Measurements from ENCODE around the gene LMOD3. TPM values are rescaled to one million over a fixed set of nuclear protein-coding genes. Genes with fewer than 3 reads are reported as not detected.
A peak's percentile ranks its signal among the peaks of the same experiment; 100 is the strongest.

Gene LMOD3
- total RNA-seq, 4 donors from 2014 or later = 31.0 to 194 (median 113) TPM

DNA sequence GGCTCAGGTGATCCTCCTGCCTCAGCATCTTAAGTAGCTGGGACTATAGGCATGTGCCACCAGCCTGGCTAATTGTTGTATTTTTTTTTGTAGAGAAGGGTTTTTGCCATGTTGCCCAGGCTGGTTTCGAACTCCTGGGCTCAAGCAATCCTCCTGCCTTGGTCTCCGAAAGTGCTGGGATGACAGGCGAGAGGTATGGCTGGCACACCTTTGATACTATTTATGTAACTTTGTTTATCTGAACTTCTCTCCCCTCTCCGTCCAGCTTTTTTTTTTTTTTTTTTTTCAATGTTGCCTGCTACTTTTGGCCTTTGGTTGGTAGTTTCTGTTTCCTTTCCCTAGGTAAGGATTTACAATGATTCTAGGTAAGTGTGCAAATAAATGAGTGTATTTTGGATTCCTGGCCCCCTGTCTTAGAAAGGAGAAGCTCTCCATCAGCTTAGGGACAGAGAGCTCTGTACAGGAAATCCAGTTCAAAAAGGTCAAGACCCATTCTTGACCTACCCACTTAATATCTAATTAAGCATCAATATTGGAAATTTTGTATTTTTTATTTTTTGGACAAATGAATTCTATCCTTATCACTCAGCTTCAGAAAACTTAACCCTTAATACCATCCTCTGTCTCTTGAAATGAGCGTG lies 30.9 kb downstream of the LMOD3 start:
- no peaks in the 10 kb centered on the region for H3K9me3 ChIP-seq
- ATAC-seq = no peak
- H3K27me3 ChIP-seq = no peaks in the 10 kb centered on the region
- H3K36me3 ChIP-seq = no peaks in the 10 kb centered on the region
- in situ Hi-C loops (cut with MboI; ENCODE audit: low sequenced_read_pairs in 4 of 4) (no loop called here), intact Hi-C loops (cut with DNase I; ENCODE audit: low total_unique reads) (no loop called here)
- TF ChIP-seq POLR2A (IDR thresholded peaks at IDR 0.05) (no peak), CTCF (IDR thresholded peaks at IDR 0.05 in 4 of 5, conservative IDR thresholded peaks at IDR 0.05 in 1 of 5) (no peak)
- peak overlapping the region; percentile 95 to 99 (median 97) for H3K27ac ChIP-seq
- peaks cover 95 to 99% of the 10 kb centered on the region in 2 donors for H3K4me1 ChIP-seq
- H3K4me3 ChIP-seq = no peak overlapping the region
- no peak for DNase-seq

- TF ChIP-seq CTCF (IDR thresholded peaks at IDR 0.05 in 4 of 5, conservative IDR thresholded peaks at IDR 0.05 in 1 of 5) = no peak
- no peak for TF ChIP-seq POLR2A (IDR thresholded peaks at IDR 0.05)
- Histone ChIP-seq H3K9me3 (no peaks in the 10 kb centered on the region), H3K4me1 (peaks cover 84 to 87% of the 10 kb centered on the region in 2 donors), H3K27ac (peak overlapping the region; percentile 95 to 99 (median 97)), H3K4me3 (no peak overlapping the region), H3K36me3 (no peaks in the 10 kb centered on the region), H3K27me3 (no peaks in the 10 kb centered on the region)
- intact Hi-C loops (cut with DNase I; ENCODE audit: low total_unique reads) = no loop called here
- DNase-seq (no peak), ATAC-seq (no peak)
- in situ Hi-C loops (cut with MboI; ENCODE audit: low sequenced_read_pairs in 4 of 4) = no loop called here
These were observed 32.4 kb downstream of the LMOD3 start for GRCh38 chr3:69090021-69090420.

DNA sequence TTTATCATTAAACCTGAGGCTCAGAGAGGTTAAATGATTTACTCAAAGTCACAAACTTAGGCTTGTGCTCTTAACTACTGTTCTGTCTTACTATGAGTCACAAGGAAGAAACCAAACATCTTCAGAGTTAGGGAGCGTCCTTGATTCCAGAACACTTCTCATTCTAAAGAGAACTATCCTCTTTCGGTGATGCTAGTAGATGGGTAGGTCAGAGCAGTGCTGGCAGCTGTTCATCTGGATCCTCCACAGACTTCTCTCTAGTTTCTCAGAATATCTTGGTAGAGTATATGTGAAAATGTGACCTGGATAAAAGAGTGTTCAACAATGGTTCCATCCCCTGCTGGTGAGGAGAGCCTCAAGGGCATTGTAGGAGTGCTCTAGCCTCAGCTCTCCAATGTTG lies 34.3 kb downstream of the LMOD3 start:
- no peaks in the 10 kb centered on the region for H3K27me3 ChIP-seq
- DNase-seq (no peak), ATAC-seq (no peak)
- no peaks in the 10 kb centered on the region for H3K9me3 ChIP-seq
- peaks cover 79 to 81% of the 10 kb centered on the region in 2 donors for H3K4me1 ChIP-seq
- no peaks in the 10 kb centered on the region for H3K36me3 ChIP-seq
- in situ Hi-C loops (cut with MboI; ENCODE audit: low sequenced_read_pairs in 4 of 4) (no loop called here), intact Hi-C loops (cut with DNase I; ENCODE audit: low total_unique reads) (no loop called here)
- TF ChIP-seq POLR2A (IDR thresholded peaks at IDR 0.05) = no peak
- peak overlapping the region; percentile 95 to 99 (median 97) for H3K27ac ChIP-seq
- peak overlapping the region in 2 of 4 donors; percentile 86 to 97 for H3K4me3 ChIP-seq

GRCh38 chr3:69087030-69087791 lies 35.2 kb downstream of the LMOD3 start:
- intact Hi-C loops (cut with DNase I; ENCODE audit: low total_unique reads) (loop anchor here (2.0 kb wide), 1 partner anchor 32 kb away; no protein-coding TSS in a partner anchor), in situ Hi-C loops (cut with MboI; ENCODE audit: low sequenced_read_pairs in 4 of 4) (no loop called here)
- no peak for ATAC-seq
- Histone ChIP-seq H3K27ac (peak overlapping the region; percentile 95 to 99 (median 97)), H3K36me3 (no peaks in the 10 kb centered on the region), H3K4me1 (peaks cover 79 to 82% of the 10 kb centered on the region in 2 donors), H3K4me3 (peak overlapping the region; percentile 85 to 97 (median 88)), H3K27me3 (no peaks in the 10 kb centered on the region), H3K9me3 (no peaks in the 10 kb centered on the region)
- TF ChIP-seq CTCF (IDR thresholded peaks at IDR 0.05 in 4 of 5, conservative IDR thresholded peaks at IDR 0.05 in 1 of 5) (no peak), POLR2A (IDR thresholded peaks at IDR 0.05) (no peak)
- DNase-seq = peak in 1 of 2 donors; percentile 57
